Measurements from ENCODE around the gene TIAM1. TPM values are rescaled to one million over a fixed set of nuclear protein-coding genes. Genes with fewer than 3 reads are reported as not detected.

TIAM1 gene
- total RNA-seq, 1 donor from 2014 or later, result 42.3 TPM

DNA sequence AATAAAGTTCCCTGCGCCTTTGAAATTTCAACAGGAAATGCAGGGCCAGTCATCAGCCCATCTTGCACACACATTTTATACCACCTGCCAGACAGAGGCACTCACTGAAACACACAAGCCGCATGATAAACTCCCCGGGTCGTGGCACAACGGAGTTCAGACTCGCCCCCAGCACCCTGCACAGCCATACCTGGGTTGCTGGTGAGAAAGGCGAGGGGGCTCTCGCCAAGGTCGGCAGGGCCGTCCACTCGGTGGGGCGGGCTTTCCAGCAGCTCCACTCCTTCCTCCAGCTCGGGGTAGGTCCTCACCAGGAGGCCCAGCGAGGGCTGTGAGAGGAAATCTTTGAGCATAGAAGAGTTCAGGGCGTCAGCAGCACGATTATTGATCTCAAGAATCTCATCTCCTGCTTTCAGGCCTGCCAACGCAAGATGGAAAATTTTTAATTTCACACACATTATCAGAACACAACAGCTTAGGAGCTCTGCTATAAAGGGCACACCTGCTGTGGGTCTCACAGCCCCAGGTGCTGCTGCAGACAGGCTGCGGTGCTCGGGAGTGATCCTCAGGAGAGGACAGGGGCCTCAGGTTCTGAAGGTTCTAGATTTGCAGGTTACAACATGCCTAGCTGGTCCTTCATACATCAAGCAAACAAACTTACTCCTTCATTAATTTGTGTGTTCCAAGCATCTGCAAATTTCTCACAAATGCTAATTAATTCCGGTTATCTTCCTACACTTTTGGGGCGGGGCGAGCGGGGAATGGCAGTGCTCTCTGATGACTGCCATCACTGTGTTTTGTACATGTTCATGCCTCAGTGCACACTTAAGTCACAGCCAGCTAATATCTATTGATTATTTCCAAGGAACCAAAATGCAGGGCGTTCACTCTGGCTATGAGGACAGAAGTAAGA, 161.6 kb downstream of the TIAM1 start:
- intact Hi-C loops (cut with micrococcal nuclease), result loop anchor here (1.0 to 5.0 kb wide), 3 partner anchors 13 to 550 kb away; partner anchors contain the start of genes KRTAP21-3 and SCAF4

DNA sequence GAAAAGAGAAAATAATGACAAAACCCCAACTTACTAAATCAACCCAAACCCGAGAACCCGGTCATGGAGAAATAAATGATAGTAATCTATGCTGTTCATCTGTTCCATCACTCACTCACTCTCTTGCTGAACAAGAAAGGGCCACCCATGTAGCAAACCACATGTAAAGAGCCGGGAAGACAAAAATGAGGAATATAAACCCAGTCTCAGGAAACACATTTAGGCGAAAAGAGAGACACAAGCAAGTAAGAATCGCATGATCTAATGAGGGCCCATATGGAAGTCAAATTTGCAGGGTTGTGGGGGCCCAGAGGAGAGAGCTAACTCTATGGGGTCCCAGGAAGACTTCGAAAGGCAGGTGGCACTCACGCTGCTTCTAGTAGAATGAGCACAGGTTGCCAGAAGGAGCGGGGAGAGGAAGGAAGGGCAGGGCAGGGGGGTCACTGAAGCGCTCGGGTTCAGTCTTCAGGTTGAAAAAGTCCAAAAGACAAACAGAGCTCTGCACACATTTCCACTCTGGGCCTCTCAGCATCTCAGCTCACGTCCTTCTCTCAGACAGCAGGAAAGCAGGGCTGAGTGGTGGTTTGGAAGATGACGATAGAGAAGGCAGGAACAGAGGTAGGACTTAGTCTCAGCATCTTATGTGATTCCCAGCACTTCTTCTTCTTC, 162.8 kb downstream of the TIAM1 start:
- intact Hi-C loops (cut with micrococcal nuclease), result loop anchor here (2.0 to 5.0 kb wide), 2 partner anchors 72 to 551 kb away; partner anchors contain the start of gene SCAF4

DNA sequence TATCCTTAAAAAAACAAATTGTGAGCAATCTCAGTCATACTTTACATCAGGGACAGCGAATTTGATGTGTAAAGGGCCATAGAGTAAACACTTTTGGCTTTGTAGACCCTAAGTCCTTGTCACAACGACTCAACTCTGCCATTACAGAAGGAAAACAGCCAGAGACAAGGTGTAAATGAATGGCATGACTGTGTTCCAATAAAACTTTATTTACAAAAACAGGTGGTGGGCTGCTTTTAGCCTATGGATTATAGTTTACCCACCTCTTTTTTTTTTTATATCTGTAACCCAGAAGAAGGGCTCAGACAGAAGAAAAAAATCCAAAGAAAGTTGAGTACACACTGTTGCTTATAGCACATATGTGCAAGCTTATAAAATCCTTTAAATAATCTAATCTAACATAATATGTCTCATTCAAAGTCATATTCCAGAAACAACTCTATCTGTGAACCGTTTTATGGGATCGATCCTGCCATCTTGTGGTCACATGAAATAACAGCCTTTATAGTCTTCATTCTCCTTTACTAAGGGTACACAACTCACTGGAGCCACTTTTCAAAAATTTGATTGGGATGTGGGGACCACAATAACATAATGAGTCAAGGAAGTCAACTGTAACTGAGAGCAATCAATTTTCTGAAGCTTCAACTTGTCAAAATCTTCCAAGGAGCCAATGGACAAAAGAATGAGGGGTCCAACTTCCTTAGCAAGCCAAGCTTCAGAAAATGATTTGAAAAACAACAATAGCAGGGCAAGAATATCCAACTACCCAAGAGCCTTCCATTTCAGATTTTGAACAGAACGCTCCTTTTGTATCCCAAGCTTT, 163.6 kb downstream of the TIAM1 start:
- intact Hi-C loops (cut with micrococcal nuclease), result loop anchor here (1.0 to 5.0 kb wide), 4 partner anchors 47 to 552 kb away; partner anchors contain the start of gene SCAF4

DNA sequence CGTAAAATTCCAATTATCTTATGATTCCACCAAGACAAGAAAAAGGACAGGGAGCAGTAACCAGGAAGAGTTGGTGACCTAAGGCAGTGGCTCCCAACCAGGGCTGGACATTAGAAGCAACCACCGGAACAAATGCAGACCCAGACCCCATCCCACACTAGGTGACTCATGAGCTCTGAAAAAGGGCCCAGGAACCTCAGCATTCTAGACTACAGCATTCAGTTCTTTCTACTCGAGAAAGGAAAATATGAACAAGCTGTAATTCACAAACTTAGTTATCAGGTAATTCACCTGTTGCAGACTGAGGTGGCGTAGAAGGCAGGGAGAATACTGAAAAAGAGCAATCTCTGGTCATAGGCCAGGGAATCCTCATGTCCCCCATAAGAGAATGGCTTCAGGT, 167.3 kb downstream of the TIAM1 start:
- intact Hi-C loops (cut with micrococcal nuclease), result no loop called here

DNA sequence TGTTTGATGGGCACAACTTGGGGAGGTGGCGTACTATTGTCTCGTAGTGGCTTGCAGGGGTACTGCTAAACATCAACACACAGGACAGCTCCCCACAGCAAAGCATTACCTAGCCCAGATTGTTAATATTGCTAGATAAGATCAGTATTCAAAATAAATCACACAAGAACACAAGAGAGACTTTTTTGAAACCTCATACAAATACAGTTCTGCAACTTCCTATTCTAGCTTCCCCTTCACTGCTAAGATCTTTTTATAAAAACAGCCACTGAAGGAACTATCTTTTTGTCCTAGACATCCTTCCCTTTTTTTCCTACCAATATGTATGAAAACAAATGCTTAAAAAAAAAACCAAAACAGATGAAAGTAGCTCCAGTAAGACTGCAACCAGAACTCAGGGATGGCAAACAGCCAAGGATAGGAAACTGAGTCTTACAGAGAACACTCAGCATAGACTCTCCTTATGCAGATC, 167.9 kb downstream of the TIAM1 start:
- intact Hi-C loops (cut with micrococcal nuclease), result no loop called here

DNA sequence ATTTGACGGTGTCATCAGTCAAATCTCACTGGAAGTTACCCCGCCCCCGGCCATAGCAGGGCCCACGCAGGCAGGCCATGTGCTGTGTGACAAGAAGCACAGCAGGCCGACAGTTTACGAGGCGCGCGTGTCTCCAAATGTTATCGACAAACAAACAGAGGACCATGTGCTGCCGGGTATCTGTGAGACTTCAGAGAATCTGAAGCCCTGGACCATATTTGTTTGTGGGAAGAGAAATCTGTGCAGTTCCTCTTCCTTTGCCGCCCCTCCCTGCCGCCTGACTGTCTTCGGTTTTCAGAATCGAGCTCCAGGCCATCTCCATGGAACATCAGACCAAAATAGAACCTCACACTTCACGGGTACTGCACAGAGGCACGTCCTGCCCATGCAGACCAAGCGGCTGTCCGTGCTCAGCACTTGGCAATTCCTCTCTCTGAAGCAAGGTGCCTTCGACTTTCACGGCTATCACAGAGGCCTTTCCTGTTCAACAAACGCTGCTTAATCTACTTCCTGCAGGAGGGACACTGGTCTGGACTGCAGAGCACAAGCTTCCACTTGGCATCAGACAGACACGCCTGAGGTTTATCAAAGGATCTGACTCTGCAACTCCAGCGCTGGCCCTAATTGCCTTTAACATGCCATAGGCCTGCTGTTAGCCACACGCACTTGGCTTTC, 170.0 kb downstream of the TIAM1 start:
- intact Hi-C loops (cut with micrococcal nuclease), result no loop called here

DNA sequence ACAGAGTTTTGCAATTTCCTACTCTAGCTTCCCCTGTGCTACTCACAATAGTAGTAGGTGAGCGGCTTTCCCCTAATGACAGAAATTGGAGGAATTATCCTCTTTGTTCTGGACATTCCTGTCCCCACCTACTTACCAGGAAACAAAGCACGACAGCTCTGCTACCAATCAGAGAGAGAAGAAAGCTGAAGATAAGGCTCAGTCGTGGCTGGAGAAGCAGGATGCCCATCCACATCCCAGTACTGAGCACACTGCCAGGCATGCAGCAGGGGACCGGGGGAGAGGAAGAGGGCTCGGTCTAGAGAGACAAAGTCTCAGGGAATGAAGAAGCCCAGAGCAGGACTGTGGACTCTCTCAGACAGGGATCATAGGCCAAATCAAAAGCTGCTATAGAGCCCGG, 171.7 kb downstream of the TIAM1 start:
- intact Hi-C loops (cut with micrococcal nuclease), result no loop called here

DNA sequence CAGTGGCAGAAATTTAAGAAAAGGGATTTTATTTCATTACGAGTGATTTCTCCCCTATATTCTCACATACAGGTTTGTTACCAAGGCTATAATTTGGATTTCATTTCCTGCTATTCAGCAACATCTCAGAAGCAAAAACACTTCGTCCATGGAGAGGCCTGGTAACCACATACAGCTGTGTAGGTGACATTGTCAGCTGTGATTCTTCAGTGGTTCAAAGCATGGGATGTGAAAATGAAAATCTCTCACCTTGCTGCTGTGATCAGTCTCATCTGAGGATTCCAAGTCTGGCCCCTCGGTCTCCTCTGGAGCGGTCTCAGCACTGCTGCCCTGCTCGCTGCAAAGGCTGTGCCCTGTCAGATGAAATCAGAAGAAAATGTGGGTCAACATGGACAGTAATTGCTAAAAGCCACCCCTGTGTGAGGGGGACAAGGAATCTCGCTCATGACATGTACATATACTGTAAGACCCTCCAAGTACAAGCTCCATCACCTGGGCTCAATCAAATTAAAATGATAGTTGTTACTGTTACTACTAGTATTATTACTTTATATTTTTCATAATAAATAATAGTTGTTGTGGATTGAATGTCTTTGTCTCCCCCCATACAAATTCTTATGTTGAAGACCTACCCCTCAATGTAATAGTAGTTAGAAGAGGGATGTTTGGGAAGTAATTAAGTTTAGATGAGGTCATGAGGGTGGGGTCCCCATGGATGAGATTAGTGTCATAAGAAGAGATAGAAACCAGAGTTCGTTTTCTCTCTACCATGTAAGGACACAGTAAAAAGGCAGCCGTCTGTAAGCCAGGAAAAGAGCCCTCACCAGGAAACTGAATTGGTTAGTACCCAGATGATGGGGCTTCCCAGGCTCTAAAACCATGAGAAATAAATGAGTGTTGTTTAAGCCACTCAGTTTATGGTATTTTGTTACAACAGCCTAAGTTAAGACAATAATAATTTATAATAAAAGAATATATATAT, 179.1 kb downstream of the TIAM1 start:
- intact Hi-C loops (cut with micrococcal nuclease), result no loop called here

DNA sequence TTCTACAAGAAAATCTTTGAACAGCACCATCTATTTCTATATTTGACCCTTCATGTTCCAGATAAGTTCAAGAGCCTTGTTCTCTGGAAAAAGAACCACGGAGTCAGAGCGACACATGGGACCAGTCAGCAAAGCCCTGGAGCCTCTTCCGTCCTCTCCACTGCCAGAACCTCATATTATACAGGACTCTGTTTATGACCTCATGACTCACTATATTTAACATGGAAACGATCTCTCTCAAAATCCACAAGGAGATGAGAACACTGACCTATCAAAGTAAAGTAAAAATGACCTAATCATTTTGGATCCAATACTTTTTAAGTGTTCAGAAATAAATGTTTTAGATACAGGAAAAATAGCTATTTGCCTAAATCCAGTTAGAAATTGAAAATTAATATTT, 181.2 kb downstream of the TIAM1 start:
- intact Hi-C loops (cut with micrococcal nuclease), result no loop called here

DNA sequence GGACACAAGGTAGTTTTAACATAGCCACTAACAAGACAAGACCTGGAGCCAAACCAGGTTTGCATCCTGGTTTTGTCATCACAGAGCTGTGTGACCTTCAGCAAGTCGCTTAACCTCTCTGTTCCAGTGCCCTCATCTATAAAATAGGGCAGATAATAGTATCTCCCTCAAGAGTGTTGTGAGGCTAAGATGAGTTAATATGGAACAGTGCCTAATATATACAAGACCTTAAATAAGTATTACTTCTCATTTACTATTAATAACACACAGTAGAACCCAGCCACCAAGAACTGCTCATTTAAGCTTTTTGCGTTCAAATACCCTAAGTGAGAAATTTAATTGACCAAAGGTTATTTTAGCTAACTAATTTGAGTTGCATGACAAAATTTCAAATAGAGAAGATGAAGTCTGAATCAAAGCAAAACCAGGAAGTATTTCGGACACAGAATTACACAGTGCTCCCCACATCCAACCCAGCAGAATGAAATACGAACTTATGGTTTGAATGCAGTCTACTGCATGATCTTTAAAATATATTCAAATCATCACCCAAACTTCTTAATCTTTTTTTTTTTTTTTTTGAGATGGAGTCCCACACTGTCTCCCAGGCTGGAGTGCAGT, 181.9 kb downstream of the TIAM1 start:
- intact Hi-C loops (cut with micrococcal nuclease), result no loop called here

DNA sequence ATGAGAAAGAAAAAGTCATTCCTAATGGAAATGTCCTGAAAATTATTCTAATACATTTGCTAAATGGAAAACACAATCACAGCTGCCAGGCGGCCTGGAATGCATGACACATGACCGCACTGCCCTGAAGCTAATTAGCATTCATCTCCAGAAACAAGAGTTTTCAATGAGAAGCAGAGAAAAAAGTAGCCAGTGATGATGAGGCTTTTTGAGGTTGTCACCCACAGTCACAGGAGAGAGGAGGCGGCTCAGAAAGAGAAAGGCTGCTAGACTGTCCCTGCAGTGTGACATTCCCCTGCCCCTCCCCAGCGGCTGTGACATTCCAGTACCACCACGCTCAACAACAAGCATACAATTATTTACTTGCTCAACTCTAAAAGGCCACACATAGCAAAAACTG, 182.9 kb downstream of the TIAM1 start:
- intact Hi-C loops (cut with micrococcal nuclease), result loop anchor here (2.0 kb wide), 2 partner anchors 18 to 28 kb away; no protein-coding TSS in a partner anchor

DNA sequence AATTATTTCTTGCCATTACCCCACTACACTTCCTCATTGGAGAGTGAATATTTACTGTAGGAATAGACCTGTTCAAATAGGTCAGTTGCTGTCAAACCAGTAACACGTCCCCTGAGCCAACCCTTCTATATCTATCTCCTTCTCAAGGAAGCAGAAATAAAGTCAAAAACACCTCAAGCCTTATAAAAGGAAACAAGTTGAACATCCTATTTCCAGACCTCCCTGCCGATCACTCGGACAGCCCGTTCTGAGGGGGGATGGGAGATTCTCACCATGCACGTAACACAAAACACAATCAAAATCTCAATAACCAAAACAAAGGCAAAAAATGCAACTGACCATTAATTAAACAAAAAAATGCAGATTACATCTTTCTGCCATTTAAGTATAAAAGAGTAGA, 184.3 kb downstream of the TIAM1 start:
- intact Hi-C loops (cut with micrococcal nuclease), result loop anchor here (2.0 kb wide), 2 partner anchors 19 to 27 kb away; no protein-coding TSS in a partner anchor

DNA sequence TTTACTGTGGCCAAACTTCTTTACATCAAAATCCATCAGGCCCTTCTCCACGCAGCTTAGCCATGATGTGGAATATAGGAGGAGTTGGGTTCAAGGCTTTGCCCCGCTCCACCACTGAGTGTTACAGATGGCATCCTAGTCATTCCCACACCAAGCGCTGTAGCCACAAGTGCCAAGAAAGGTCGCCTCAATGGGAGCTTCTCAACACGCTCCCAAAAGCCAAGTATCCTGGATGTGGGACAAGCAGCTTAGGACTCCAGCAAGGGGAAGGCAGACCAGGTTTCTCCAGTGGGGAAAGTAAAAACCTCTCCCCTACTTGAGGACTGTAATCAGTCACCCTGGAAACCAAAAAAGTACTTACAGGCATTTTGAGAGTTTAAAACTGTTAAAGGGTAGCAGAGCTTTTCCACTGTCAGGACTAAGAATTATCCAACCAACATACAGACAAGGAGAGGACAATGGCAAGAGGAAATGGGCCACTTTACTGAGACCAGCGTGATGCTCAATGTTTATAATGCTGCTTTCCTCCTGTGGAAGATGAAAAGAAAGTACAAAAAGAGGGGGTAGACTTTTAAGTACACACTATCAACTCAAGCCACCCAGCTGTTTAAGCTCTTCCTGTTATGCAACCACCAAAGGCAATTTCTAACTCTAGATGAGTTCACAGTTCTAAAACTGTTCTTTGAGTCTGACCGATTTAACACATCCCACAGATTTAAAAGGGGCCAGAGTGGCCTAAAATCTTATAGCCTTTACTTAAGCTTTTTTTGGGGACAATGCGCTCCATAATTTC, 185.1 kb downstream of the TIAM1 start:
- intact Hi-C loops (cut with micrococcal nuclease), result no loop called here

DNA sequence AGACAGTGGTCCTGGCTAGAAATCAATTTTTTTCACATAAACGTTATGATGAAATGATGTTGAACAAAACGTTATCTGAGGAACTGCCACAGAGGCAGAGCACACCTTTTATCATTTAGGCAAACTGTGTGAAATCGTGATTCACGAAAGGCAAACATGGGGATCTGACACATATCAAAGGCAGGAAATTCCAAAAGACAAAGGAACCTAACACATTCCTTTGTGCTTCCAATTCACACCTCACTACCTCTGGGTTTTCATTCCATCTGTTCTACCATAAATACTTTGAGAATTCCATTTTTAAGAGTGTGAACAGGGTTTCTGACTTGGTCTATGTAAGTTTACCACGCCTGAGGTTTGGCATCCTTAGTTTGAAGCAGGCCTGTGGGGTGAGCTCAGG, 186.3 kb downstream of the TIAM1 start:
- intact Hi-C loops (cut with micrococcal nuclease), result no loop called here

DNA sequence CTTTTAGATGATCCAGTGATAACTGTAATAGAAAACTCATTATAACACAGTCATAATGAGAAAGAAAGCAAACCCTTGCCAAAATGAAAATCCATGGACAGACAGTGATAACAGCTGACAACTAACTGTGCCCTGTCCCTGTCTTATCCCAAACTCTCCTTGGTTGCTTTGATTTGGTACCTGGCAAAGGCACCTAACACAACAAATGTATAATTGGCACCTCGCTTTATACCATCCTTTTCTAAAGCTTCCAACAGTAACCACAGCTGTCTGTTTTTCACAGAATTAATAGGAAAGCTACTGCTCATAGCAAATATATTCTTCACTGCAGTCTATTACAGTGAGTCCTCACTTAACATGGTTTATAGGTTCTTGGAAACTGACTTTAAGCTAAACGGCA, 187.4 kb downstream of the TIAM1 start:
- intact Hi-C loops (cut with micrococcal nuclease), result no loop called here

DNA sequence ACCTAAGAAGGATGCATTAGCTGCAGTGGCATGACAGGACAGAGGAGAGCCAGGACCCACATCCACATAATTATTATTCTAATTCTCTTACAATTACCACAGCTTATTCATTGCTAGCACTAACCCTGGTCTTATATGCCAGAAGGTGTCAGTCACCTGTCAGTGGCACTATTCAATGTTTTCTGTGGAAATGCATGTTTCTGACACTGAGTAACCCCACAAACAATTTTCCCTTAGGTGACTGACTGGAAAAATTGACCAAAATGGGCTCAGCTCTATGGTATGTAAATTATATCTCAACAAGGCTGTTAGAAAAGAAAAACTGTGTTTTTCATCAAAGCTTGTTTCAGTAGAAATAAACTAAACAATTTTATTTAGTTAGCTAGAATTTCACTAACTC, 187.9 kb downstream of the TIAM1 start:
- intact Hi-C loops (cut with micrococcal nuclease), result no loop called here

DNA sequence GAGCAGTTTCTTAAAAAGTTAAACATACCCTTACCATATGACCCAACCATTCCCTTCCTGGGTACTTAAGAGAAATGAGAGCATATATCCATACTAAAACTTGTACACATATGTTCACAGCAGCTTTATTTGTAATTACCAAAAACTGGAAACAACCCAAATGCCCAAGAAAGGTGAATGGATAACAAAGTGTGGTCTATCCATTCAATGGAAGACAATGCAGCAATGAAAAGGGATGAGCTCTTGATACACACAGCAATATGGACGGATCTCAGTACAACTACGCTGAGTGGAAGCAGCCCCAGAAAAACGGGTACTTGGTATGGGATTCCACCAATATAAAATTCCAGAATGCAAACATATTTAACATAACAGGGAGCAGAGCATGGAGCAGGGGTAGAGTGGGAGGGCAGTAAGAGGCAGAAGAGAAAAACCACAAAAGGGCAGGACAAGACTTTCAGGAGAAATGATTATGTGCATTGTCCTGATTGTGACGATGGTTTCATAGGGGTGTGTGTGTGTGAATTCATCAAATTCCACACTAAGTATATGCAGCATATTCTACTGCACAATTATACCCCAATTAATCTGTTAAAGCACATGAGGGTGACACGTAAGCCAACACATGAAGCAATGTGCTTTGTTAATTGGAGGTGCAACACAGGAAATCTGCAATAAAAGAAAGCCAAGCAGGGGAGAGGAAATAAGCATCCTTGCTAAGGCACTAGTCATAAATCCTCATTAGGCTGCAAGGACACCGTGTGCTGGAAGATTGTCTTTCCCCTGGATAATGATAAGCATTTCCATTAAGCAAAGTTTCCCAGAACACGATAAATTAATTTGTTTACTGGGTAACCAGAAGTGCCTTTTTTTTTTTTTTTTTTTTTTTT, 192.7 kb downstream of the TIAM1 start:
- intact Hi-C loops (cut with micrococcal nuclease), result no loop called here
